HL-60 (cell line): ENCODE measurements around the gene CCNY.

Experiments used
- DNase-seq, 2 experiments: peaks; one replicate each; pipeline ENCODE4 v3.0.0-alpha.2; 2010 to 2020; ENCODE audit warnings: low read depth in 1 of 2, low spot score in 1 of 2
- H3K27ac ChIP-seq: fragments of 250-450 bp; sonication (Bioruptor Pico); replicated peaks from 2 replicates; pipeline ENCODE4 v1.5.1; 2020; ENCODE audit warnings: mild to moderate bottlenecking, moderate library complexity
- H3K27me3 ChIP-seq: fragments of 250-450 bp; sonication (Bioruptor Pico); 2 replicates; pipeline ENCODE4 v1.5.1; 2021; ENCODE audit warnings: mild to moderate bottlenecking, moderate library complexity; ENCODE audit not compliant: insufficient read depth, poor library complexity, severe bottlenecking
- H3K4me3 ChIP-seq: replicated peaks from 2 replicates; pipeline ENCODE4 v1.5.1; 2011; ENCODE audit warnings: mild to moderate bottlenecking, control low read depth, low read length; ENCODE audit not compliant: insufficient read depth
- GABPA ChIP-seq: IDR thresholded peaks from 2 replicates; pipeline ENCODE4 v1.6.1; 2012; ENCODE audit warnings: low read depth
- POLR2AphosphoS5 ChIP-seq: IDR thresholded peaks from 2 replicates; pipeline ENCODE4 v1.6.1; 2012; ENCODE audit warnings: low read depth
- SPI1 ChIP-seq: IDR thresholded peaks from 2 replicates; pipeline ENCODE4 v1.6.1; 2012; ENCODE audit warnings: low read depth, mild to moderate bottlenecking, borderline replicate concordance
- TF ChIP-seq, protein P1 (sequence below): IDR thresholded peaks from one replicate; pipeline ENCODE4 v1.5.1; 2011; ENCODE audit warnings: low read length, control low read depth, inconsistent platforms; ENCODE audit not compliant: insufficient read depth
- TF ChIP-seq, protein P2 (sequence below): IDR thresholded peaks from 2 replicates; pipeline ENCODE4 v1.6.1; 2012; ENCODE audit warnings: low read depth; ENCODE audit not compliant: insufficient replicate concordance

Gene CCNY

GRCh38 chr10:35412900-35413491 lies 76.7 kb downstream of the CCNY start:
- H3K4me3 ChIP-seq, result no peak overlapping the region
- TF ChIP-seq, protein P1, sequence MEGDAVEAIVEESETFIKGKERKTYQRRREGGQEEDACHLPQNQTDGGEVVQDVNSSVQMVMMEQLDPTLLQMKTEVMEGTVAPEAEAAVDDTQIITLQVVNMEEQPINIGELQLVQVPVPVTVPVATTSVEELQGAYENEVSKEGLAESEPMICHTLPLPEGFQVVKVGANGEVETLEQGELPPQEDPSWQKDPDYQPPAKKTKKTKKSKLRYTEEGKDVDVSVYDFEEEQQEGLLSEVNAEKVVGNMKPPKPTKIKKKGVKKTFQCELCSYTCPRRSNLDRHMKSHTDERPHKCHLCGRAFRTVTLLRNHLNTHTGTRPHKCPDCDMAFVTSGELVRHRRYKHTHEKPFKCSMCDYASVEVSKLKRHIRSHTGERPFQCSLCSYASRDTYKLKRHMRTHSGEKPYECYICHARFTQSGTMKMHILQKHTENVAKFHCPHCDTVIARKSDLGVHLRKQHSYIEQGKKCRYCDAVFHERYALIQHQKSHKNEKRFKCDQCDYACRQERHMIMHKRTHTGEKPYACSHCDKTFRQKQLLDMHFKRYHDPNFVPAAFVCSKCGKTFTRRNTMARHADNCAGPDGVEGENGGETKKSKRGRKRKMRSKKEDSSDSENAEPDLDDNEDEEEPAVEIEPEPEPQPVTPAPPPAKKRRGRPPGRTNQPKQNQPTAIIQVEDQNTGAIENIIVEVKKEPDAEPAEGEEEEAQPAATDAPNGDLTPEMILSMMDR, result no peak
- no peak for TF ChIP-seq SPI1
- TF ChIP-seq, protein P2, sequence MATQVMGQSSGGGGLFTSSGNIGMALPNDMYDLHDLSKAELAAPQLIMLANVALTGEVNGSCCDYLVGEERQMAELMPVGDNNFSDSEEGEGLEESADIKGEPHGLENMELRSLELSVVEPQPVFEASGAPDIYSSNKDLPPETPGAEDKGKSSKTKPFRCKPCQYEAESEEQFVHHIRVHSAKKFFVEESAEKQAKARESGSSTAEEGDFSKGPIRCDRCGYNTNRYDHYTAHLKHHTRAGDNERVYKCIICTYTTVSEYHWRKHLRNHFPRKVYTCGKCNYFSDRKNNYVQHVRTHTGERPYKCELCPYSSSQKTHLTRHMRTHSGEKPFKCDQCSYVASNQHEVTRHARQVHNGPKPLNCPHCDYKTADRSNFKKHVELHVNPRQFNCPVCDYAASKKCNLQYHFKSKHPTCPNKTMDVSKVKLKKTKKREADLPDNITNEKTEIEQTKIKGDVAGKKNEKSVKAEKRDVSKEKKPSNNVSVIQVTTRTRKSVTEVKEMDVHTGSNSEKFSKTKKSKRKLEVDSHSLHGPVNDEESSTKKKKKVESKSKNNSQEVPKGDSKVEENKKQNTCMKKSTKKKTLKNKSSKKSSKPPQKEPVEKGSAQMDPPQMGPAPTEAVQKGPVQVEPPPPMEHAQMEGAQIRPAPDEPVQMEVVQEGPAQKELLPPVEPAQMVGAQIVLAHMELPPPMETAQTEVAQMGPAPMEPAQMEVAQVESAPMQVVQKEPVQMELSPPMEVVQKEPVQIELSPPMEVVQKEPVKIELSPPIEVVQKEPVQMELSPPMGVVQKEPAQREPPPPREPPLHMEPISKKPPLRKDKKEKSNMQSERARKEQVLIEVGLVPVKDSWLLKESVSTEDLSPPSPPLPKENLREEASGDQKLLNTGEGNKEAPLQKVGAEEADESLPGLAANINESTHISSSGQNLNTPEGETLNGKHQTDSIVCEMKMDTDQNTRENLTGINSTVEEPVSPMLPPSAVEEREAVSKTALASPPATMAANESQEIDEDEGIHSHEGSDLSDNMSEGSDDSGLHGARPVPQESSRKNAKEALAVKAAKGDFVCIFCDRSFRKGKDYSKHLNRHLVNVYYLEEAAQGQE, result no peak
- TF ChIP-seq POLR2AphosphoS5, result no peak
- no peak for TF ChIP-seq GABPA
- H3K27me3 ChIP-seq, result no peaks in the 10 kb centered on the region
- no peak overlapping the region for H3K27ac ChIP-seq
- no peak for DNase-seq

DNA sequence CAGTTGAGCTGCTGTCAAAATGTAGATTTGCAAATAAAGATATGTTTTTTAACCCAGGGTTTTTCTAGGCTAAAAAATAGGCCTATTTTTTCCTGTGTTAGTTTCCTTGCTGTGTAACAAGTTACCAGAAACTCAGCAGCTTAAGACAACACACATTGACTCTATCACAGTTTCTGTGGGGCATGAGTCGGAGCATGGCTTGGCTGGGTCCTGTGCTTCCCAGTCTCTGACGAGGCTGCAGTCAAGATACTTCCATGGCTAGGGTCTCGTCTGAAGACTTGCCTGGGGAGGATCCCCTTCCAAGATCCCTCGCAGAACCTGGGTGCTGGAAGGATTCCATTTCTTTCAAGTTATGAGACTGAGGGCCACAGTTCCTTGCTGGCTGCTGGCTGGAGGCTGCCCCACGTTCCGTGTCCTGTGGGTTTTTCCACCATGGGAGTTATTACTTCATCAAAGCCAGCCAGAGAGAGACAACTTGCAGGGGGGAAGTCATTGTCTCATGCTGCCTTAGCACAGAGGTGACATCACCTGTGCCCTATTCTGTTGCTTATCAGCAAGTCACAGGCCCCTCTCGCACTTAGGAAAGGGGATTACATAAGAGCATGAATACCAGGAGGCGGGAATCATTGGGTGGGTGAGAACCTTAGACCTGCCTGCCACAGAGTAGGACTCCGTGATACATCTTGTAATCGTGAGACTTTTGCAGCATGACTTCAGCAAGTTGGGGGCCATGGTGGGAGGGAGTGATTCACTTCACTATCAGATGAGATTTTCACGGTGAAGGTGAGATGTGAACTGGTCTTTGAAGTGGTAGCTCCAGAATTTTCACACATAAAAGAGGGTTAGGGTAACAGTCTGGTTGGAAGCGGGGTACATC lies 77.9 kb downstream of the CCNY start:
- TF ChIP-seq, protein P1, result no peak
- no peak for TF ChIP-seq SPI1
- TF ChIP-seq POLR2AphosphoS5, result no peak
- TF ChIP-seq, protein P2, result no peak
- no peak for TF ChIP-seq GABPA
- H3K27ac ChIP-seq, result no peak overlapping the region

DNA sequence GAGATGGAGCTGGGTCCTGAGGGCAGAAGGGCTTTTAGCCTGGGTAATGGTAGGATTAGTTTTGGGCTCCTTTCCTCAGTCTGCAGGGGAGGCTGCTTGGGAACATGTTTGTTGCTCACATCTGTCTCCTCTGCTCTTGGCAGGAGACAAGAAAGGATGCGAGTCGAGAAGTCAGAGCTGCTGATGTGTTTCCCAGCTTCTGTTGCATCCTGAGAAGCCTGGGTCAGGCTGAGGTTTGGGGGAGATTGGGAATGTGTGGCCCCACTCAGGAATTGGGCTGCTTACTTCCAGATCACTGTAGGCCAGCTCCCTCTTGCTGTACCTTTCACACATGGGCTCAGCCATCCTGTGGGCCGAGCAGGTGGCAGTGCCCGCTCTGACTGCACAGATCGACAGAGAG lies 79.2 kb downstream of the CCNY start:
- no peak overlapping the region for H3K4me3 ChIP-seq
- no peak overlapping the region for H3K27ac ChIP-seq
- no peak for DNase-seq
- no peaks in the 10 kb centered on the region for H3K27me3 ChIP-seq
- no peak for TF ChIP-seq SPI1
- TF ChIP-seq, protein P1, result no peak
- TF ChIP-seq, protein P2, result no peak
- TF ChIP-seq GABPA, result no peak
- TF ChIP-seq POLR2AphosphoS5, result no peak

More for the DNA sequence above, 77.9 kb downstream of the CCNY start:
- H3K27me3 ChIP-seq, result no peaks in the 10 kb centered on the region
- no peak for DNase-seq
- no peak overlapping the region for H3K4me3 ChIP-seq
